ENCODE measurements around the gene PIK3C2B. TPM values are rescaled to one million over a fixed set of nuclear protein-coding genes. Genes with fewer than 3 reads are reported as not detected.

PIK3C2B gene
- total RNA-seq, 2 experiments from 2014 or later = 38.2 to 44.0 TPM

GRCh38 chr1:204449678-204450280 is 44.8 kb downstream of the PIK3C2B start:
- H3K4me3 Mint-ChIP-seq = no peak overlapping the region
- no peak for DNase-seq
- intact Hi-C loops (cut with DNase I, micrococcal nuclease) = no loop called here
- H3K27me3 Mint-ChIP-seq = no peaks in the 10 kb centered on the region
- ChIA-PET POLR2A (no interaction called here), CTCF (interaction anchor here (0.6 to 31.0 kb wide), 7 partner anchors 16 to 357 kb away, joined by 3 to 910 read pairs (median 3); partner anchors contain the start of gene PIK3C2B)
- H3K4me1 Mint-ChIP-seq = peaks cover 53% of the 10 kb centered on the region
- no peaks in the 10 kb centered on the region for H3K9me3 Mint-ChIP-seq (ENCODE audit: low read depth)
- no peak for ATAC-seq
- no peak overlapping the region for H3K27ac Mint-ChIP-seq
- H3K36me3 Mint-ChIP-seq (ENCODE audit: low read depth) = peaks cover 29% of the 10 kb centered on the region

- H3K27me3 Mint-ChIP-seq = no peaks in the 10 kb centered on the region
- peaks cover 57% of the 10 kb centered on the region for H3K4me1 Mint-ChIP-seq
- ATAC-seq (no peak), DNase-seq (no peak)
- H3K9me3 Mint-ChIP-seq (ENCODE audit: low read depth) = no peaks in the 10 kb centered on the region
- H3K27ac Mint-ChIP-seq = peak overlapping the region; percentile 28
- ChIA-PET POLR2A (interaction anchor here (0.7 to 1.1 kb wide), 2 partner anchors 43 to 269 kb away, joined by 3 to 6 read pairs; no protein-coding TSS in a partner anchor), CTCF (interaction anchor here (0.9 to 31.0 kb wide), 6 partner anchors 8 to 358 kb away, joined by 3 to 910 read pairs (median 5); partner anchors contain the start of gene PIK3C2B)
- H3K36me3 Mint-ChIP-seq (ENCODE audit: low read depth) = peaks cover 29% of the 10 kb centered on the region
- intact Hi-C loops (cut with DNase I, micrococcal nuclease) = no loop called here
- no peak overlapping the region for H3K4me3 Mint-ChIP-seq
Measured at GRCh38 chr1:204448991-204449677, 45.5 kb downstream of the PIK3C2B start.

- no peaks in the 10 kb centered on the region for H3K27me3 Mint-ChIP-seq
- ATAC-seq (no peak), DNase-seq (no peak)
- peaks cover 63% of the 10 kb centered on the region for H3K4me1 Mint-ChIP-seq
- CTCF ChIA-PET = interaction anchor here (0.8 to 31.0 kb wide), 9 partner anchors 9 to 77 kb away, joined by 3 to 910 read pairs (median 8); partner anchors contain the start of gene PIK3C2B
- intact Hi-C loops (cut with DNase I, micrococcal nuclease) = no loop called here
- peaks cover 35% of the 10 kb centered on the region for H3K36me3 Mint-ChIP-seq (ENCODE audit: low read depth)
- H3K9me3 Mint-ChIP-seq (ENCODE audit: low read depth) = no peaks in the 10 kb centered on the region
- POLR2A ChIA-PET = interaction anchor here (0.7 to 1.1 kb wide), 2 partner anchors 43 to 269 kb away, joined by 3 to 6 read pairs; no protein-coding TSS in a partner anchor
- no peak overlapping the region for H3K4me3 Mint-ChIP-seq
- peak overlapping the region; percentile 28 for H3K27ac Mint-ChIP-seq
Measured at GRCh38 chr1:204448344-204448964, 46.2 kb downstream of the PIK3C2B start.

- intact Hi-C loops (cut with DNase I, micrococcal nuclease) = loop anchor here (2.0 kb wide), 2 partner anchors 47 to 359 kb away; partner anchors contain the start of gene PIK3C2B (in 1 of the 2)
- CTCF ChIA-PET = interaction anchor here (0.8 to 31.0 kb wide), 13 partner anchors 9 to 98 kb away, joined by 3 to 910 read pairs (median 10); partner anchors contain the start of gene PIK3C2B
- Mint-ChIP-seq H3K9me3 (ENCODE audit: low read depth) (no peaks in the 10 kb centered on the region), H3K4me1 (peaks cover 58% of the 10 kb centered on the region), H3K36me3 (ENCODE audit: low read depth) (peaks cover 36% of the 10 kb centered on the region), H3K27me3 (no peaks in the 10 kb centered on the region), H3K27ac (no peak overlapping the region), H3K4me3 (no peak overlapping the region)
- ATAC-seq (no peak), DNase-seq (no peak)
- POLR2A ChIA-PET = interaction anchor here (0.9 to 1.1 kb wide), 2 partner anchors 14 to 45 kb away, joined by 3 read pairs; no protein-coding TSS in a partner anchor
Measured at GRCh38 chr1:204447736-204448135, 46.9 kb downstream of the PIK3C2B start.

GRCh38 chr1:204447190-204447589 is 47.4 kb downstream of the PIK3C2B start:
- ATAC-seq = no peak
- CTCF ChIA-PET = interaction anchor here (0.7 to 31.0 kb wide), 21 partner anchors 9 to 360 kb away, joined by 3 to 910 read pairs (median 8); partner anchors contain the start of genes MDM4 and PIK3C2B
- no peaks in the 10 kb centered on the region for H3K9me3 Mint-ChIP-seq (ENCODE audit: low read depth)
- peaks cover 54% of the 10 kb centered on the region for H3K4me1 Mint-ChIP-seq
- DNase-seq = no peak
- no peak overlapping the region for H3K4me3 Mint-ChIP-seq
- intact Hi-C loops (cut with DNase I, micrococcal nuclease) = loop anchor here (2.0 kb wide), 2 partner anchors 48 to 360 kb away; partner anchors contain the start of gene PIK3C2B (in 1 of the 2)
- peak overlapping the region; percentile 31 for H3K27ac Mint-ChIP-seq
- no peaks in the 10 kb centered on the region for H3K27me3 Mint-ChIP-seq
- peaks cover 37% of the 10 kb centered on the region for H3K36me3 Mint-ChIP-seq (ENCODE audit: low read depth)
- POLR2A ChIA-PET = interaction anchor here (0.7 to 1.4 kb wide), 4 partner anchors 15 to 809 kb away, joined by 3 to 4 read pairs (median 3); no protein-coding TSS in a partner anchor

- peak overlapping the region; percentile 86 for H3K27ac Mint-ChIP-seq
- no peak overlapping the region for H3K4me3 Mint-ChIP-seq
- intact Hi-C loops (cut with DNase I, micrococcal nuclease) = loop anchor here (1.0 to 2.0 kb wide), 4 partner anchors 48 to 360 kb away; partner anchors contain the start of gene PIK3C2B (in 2 of the 2)
- peaks cover 49% of the 10 kb centered on the region for H3K4me1 Mint-ChIP-seq
- H3K36me3 Mint-ChIP-seq (ENCODE audit: low read depth) = peaks cover 40% of the 10 kb centered on the region
- H3K9me3 Mint-ChIP-seq (ENCODE audit: low read depth) = no peaks in the 10 kb centered on the region
- ChIA-PET CTCF (interaction anchor here (0.6 to 31.0 kb wide), 28 partner anchors 8 to 533 kb away, joined by 3 to 910 read pairs (median 6); partner anchors contain the start of genes MDM4 and PIK3C2B), POLR2A (interaction anchor here (0.6 to 1.4 kb wide), 5 partner anchors 39 to 809 kb away, joined by 3 to 4 read pairs (median 3); no protein-coding TSS in a partner anchor)
- ATAC-seq (peak; percentile 82), DNase-seq (peak; percentile 86)
- no peaks in the 10 kb centered on the region for H3K27me3 Mint-ChIP-seq
Measured at GRCh38 chr1:204446413-204447111, 48.0 kb downstream of the PIK3C2B start.

GRCh38 chr1:204445860-204446412 is 48.7 kb downstream of the PIK3C2B start:
- Mint-ChIP-seq H3K27ac (peak overlapping the region; percentile 86), H3K4me3 (no peak overlapping the region), H3K36me3 (ENCODE audit: low read depth) (peaks cover 40% of the 10 kb centered on the region), H3K27me3 (no peaks in the 10 kb centered on the region), H3K9me3 (ENCODE audit: low read depth) (no peaks in the 10 kb centered on the region), H3K4me1 (peaks cover 45% of the 10 kb centered on the region)
- ChIA-PET CTCF (interaction anchor here (0.6 to 31.0 kb wide), 18 partner anchors 9 to 361 kb away, joined by 3 to 910 read pairs (median 6); partner anchors contain the start of gene PIK3C2B), POLR2A (interaction anchor here (0.9 to 1.4 kb wide), 2 partner anchors 38 to 48 kb away, joined by 4 read pairs; no protein-coding TSS in a partner anchor)
- DNase-seq = peak; percentile 82
- intact Hi-C loops (cut with DNase I, micrococcal nuclease) = loop anchor here (1.0 to 2.0 kb wide), 4 partner anchors 48 to 361 kb away; partner anchors contain the start of gene PIK3C2B (in 2 of the 2)
- peak; percentile 40 for ATAC-seq

Other genes with a start within 250 kb of the PIK3C2B start
- gene PLEKHA6, start 134.9 kb downstream of the PIK3C2B start, total RNA-seq = under 1 TPM; 0.86 to 0.87 TPM
- 10 to 100 TPM; 55.9 to 57.6 TPM for gene PPP1R15B, start 83.0 kb downstream of the PIK3C2B start, total RNA-seq
- gene MDM4, start 21.6 kb upstream of the PIK3C2B start, total RNA-seq = 10 to 100 TPM; 89.1 to 94.6 TPM
- under 1 TPM in 1 of 2 experiments, not detected in 1; 0.05 TPM for gene LRRN2, start 190.9 kb upstream of the PIK3C2B start, total RNA-seq

Data from activated CD4-positive, alpha-beta T cell treated with anti-CD3 and anti-CD28 coated beads for 36 hours (primary cell).